NCI-H2107 treated with DMSO at 0.1 percent for 48 hours (cell line): ENCODE measurements around the gene GPRC5C.
"Not testable (repeated sequence)": the region's sequence is repeated elsewhere in the genome, so short reads cannot be mapped to it uniquely, and the experiment has no call there.

Experiments
- DNase-seq: peaks from one replicate; lab custom pipeline; 2025; ENCODE audit not compliant: unreplicated experiment; lab: John Stamatoyannopoulos, UW

GPRC5C gene

DNA sequence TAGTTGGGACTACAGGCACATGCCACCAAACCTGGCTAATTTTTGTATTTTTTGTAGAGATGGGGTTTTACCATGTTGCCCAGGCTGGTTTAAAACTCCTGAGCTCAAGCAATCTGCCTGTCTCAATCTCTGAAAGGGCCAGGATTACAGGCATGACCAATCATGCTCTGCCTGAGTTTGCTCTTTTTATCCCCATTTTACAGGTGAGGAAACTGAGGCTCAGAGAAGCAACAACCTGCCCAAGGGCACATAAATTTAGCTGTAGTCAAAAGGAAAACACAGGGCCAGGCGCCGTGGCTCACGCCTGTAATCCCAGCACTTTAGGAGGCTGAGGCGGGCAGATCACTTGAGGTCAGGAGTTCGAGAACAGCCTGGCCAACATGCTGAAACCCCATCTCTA lies 26.6 kb upstream of the GPRC5C start:
- DNase-seq, result not testable (repeated sequence)

DNA sequence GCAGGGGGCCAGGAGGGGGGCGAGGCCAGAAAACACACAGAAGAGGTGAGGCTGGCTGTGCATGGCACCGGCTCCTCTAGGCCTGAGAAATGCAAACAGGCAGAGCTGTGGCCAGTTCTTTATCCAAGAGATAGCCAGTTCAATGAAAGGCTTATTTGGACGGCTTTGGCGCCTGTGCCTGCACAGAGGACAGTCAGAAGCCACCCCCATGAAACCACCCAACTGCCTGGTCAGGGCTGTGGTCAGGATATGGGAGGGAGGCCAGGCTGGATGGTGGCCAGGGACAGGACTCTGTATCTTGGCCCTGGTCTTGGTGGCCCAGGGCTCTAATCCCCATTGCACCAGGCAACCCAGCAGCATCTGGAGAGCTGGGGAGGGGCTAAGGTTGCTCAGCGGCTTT lies 24.5 kb upstream of the GPRC5C start:
- no peak for DNase-seq

GRCh38 chr17:74408262-74408661 lies 23.6 kb upstream of the GPRC5C start:
- no peak for DNase-seq

DNA sequence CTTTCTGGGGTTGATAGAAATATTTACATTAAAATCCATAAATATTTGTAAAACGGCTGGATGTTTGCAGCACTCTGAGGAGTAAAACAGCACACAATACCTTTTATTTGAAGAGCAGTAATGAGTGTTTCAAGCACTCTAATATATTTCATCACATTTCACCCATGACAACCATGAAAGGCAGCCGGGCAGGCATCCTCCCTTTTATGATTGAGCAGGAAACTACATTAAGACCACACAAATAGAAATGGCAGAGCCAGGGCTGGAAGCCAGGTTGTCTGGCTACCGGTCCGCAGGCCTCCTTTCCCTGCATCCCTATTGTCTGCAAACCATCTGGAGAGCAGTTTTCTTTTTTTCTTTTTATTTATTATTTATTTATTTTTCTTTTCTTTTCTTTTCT lies 23.1 kb upstream of the GPRC5C start:
- peak; percentile 79 for DNase-seq

DNA sequence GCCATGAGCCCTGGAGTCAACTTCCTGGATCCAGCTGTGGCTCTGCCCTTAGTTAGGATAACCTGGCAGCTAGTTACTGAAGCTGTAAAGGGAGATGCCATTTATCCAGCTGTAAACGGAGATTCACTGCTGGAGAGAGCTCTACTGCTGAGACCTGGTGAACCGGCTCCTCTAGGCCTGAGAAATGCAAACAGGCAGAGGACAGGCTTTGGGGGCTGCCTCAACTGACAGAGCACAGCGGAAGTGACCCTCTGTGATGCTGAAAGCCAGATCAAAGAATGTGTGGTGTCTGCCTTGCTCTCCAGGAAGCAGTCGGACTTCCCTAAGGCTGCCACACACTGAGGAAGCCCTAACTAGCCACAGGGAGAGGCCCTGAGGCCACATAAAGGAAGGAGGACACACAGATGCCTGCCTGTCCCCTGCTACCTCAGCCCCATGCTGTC lies 21.9 kb upstream of the GPRC5C start:
- DNase-seq, result no peak

DNA sequence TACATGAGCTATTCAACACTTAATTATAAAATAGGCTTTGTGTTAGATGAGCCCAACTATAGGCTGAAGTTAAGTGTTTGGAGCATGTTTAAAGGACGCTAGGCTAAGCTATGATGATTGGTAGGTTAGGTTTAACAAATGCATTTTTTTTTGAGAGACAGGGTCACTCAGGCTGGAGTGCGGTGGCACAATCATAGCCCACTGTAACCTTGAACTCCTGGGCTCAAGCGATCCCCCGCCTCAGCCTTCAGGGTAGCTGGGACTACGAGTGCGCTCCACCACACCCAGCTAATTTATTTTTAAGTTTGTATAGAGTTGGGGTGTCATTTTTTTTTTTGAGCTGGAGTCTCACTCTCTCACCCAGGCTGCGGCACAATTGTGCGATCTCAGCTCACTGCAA lies 19.3 kb upstream of the GPRC5C start:
- DNase-seq, result no peak

DNA sequence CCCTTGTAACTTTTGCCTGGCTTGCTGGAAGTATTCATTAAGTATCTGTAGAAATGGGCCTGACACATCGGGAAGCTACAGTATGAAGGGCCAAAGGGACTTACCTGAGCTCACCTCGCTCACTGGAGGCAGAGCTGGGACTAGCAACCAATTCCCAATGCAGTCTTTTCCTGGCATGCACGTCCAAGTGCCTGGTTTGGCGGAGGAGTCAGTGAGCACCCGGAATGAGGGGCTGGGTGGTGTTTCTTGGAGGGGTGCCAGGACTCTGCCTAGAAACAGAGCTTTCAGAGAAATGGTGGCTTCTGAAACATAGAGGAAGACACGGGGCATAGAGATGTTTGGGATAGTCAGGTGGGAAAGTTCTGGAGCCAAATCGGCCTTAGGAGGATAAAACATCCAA lies 18.4 kb upstream of the GPRC5C start:
- no peak for DNase-seq

DNA sequence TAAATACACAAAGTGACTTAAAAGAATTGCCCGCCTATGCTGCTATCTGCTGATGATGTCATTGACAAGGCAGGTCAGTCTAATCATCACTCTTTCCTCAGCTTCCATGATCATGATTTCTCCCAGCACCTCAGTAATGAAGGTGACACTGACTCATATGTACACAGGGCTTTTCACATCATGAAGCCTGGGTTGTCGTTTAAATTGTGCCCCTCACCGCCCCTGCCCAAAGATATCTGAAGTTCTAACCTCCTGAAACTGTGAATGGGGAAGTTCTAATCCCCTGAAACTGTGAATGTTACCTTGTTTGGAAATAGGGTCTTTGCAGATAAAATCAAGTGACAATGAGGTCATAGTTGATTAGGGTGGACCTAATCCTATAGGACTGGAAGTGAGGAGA lies 17.4 kb upstream of the GPRC5C start:
- no peak for DNase-seq

GRCh38 chr17:74415608-74416396 lies 16.1 kb upstream of the GPRC5C start:
- no peak for DNase-seq

DNA sequence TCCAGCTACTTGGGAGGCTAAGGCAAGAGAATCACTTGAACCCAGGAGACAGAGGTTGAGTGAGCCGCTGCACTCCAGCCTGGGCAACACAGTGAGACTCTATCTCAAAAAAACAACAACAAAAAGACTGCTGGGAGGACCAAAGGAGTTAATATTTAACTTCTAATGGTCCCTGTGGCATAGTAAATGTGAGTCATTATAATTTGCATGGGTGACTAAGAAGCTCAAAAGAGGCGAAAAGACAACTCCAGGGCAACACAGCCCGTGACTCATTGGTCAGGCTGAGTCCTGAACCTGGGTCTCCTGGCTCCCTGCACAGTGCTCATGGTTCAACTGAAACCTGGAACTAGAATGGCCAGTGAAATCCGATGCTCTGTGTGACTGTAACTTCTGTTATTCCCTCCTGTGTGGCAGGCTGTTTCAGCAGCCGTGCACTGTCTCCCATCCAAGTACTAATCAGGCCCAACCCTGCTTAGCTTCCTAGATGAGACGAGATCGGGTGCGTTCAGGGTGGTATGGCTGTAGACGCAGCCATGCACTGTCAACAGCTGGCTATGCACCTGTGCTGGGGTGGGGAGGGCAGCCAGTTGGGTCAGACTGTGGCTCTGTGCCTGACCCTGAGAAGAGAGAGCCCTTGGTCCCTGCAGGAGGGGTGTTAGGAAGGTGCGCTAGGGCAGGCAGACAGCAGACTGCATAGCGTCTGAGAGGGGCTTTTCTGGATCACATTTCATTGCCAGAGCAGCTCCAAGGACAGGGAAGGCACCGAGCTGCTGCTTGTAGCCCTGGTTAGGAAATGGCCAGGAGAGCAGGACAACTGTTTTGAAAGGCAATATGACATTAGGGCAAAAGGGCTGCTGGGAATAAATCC lies 14.5 kb upstream of the GPRC5C start:
- DNase-seq, result no peak

DNA sequence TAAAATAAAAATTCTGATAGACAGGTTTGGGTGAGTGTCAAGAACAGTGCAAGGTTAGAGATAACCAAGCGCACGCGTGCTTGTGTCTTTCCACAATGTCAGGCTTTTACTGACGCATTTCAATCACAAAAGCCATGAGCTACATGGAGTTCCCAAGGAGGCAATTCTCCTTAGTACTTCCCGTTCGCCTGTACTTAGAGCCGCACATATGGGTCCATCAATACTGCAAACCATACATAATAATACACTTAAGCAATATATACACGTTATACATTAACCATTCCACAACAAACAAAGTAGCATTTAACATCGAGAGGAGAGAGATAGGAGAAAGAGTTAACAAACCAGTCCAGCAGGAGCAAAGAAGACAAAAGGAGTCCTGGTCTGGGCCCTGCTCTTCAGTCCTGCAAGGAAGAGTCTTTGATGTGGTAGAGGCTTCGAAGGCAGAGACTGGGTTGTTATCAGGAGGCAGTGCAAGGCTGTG lies 11.9 kb upstream of the GPRC5C start:
- DNase-seq, result no peak

DNA sequence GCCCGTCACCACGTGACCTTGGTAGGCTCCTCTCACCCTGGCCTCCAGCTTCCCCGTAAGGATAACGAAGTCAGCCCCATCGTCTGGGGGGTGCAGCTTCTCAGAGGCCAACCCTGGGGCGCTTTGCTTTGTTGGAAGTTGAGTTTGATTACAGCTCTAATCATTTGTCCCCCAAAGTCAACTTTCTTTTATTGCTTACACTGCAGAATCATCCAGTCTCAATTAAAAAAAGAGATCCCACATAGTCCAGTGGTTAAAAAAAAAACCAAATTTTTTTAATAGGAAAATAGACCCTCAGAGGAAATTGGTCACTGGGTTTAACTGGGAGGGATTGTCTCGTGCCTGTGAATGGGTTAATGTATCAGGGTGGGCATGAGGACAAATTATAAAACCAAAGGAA lies 7.8 kb upstream of the GPRC5C start:
- DNase-seq, result no peak

- DNase-seq, result no peak
Observed at GRCh38 chr17:74424657-74425056, 7.2 kb upstream of the GPRC5C start.

- DNase-seq, result no peak
Observed at GRCh38 chr17:74426551-74427047, 5.3 kb upstream of the GPRC5C start.

DNA sequence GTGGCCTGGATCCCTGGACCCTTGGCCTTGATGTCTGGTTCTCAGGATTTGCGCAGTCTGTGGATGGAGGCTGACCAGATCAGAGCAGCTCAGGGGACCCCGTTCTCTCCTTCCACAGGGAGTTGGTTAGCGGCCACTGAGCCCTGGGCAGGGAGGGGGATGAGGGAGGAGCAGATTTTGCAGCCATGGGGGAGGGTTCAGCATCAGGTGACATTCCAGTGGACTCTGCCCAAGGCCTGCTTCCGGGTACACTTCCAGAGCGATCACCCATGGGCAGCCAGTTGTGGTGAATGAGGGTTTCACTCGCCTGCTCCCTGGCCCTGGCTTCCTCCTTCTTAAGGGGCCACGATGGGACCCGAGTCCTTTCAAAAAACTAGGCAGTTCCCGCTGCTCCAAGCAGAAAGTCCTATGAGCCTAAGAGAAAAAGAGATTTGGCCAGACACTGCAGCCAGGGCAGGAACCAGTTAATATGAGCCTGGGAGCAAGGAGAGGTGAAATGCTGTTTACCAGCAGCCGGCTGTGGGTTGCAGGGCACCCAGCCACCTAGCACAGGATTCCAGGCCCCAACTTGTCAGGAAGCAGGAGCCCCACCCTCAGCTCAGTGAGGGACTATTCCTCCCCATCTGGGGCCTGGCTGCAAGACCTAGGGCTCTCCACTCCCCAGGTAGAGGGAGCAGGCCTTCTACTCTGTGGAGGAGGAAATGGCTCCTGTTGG lies 4.7 kb upstream of the GPRC5C start:
- no peak for DNase-seq

DNA sequence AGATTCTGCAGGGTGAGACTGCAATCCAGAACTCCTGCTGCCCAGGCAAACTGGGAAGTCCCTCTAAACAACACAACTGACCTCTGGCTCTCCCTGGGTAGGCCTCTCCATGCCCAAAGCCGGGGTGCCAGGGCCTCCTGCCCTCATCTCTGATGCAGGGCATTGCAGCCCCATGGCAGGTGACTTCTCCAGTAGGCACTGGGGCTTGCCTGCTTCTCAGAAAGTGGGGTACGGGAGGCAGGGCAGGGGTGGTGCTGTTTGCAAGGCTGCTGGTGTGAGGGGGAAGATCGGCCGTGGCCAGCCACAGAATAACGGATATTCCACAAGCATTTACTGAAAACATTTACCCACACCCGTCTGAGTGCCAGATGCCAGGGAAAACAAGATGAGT lies 4.1 kb upstream of the GPRC5C start:
- no peak for DNase-seq

GRCh38 chr17:74429604-74430384 lies 2.1 kb upstream of the GPRC5C start:
- no peak for DNase-seq

DNA sequence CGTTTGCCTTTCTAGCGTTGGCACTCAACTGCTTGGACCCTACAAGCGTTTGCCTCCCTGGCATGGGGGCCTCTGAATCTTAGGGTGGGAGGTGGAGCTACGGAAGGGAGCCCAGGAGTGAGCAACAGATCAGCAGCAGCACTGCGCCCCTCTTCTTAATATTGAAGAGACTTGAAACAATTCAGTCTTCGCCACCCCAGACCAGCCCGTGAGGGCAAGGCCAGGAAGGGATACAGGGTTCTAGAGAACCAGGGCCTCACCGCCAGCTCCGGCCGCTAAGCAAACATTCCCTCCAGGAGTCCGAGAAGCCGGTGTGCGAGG lies 1.5 kb upstream of the GPRC5C start:
- DNase-seq, result no peak

DNA sequence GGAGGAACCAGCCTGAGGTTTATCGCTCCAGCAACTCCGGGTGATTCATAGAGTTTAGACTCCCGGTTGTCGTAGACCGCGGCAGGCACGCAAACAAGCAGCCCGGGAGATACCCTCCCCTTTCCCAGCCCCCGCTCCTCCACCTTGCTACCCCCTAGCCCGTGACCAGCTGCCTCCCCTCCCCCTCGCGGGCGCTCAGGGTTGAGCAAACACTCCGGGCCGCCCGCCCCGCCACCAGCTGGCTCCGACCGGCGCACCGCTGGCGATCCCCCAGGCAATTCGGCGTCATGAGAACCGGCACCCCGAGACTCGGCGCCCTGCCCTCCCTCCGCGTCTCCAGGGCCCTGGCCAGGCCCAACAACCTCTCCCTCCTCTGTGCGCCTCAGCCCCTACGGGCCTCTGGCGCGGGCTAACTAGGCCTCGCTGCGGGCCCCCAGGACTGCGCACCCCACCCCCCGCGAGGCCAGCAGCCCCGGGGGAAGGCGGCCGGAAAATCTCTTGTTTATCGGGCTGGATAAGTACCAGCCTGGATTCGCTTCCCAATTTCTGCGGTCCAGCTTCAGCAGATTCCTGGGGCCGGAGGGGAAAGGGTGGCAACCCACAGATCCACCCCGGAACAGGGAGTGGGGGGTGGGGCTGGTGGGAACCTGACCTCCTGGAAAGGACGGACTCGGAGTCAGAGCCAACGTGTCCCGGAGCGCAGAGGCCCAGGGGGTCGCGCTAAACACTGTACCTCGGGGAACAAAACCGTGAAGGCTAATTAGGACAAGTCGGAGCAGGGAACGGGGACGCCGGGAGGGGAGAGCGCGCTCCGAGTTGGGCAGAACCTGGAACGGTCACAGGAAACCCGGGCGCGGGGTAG lies 951 bp upstream of the GPRC5C start:
- peak; percentile 79 for DNase-seq

GRCh38 chr17:74432424-74432690 lies 469 bp downstream of the GPRC5C start:
- no peak for DNase-seq
